ENCODE data around the gene MEGF9. TPM values are rescaled to one million over a fixed set of nuclear protein-coding genes. Genes with fewer than 3 reads are reported as not detected.

Gene MEGF9
- total RNA-seq, 1 donor from 2014 or later = 23.4 TPM

GRCh38 chr9:120571443-120572257, 142.6 kb downstream of the MEGF9 start:
- TF ChIP-seq CTCF (IDR thresholded peaks at IDR 0.05; ENCODE audit: unreplicated experiment) = no peak
- Mint-ChIP-seq H3K9me3 (ENCODE audit: low read depth) (no peaks in the 10 kb centered on the region), H3K27me3 (no peaks in the 10 kb centered on the region), H3K4me1 (ENCODE audit: low read depth) (peaks cover 9% of the 10 kb centered on the region), H3K36me3 (ENCODE audit: insufficient read depth) (peaks cover 16% of the 10 kb centered on the region), H3K27ac (peak overlapping the region; percentile 80), H3K4me3 (ENCODE audit: low read depth) (no peak overlapping the region)
- no peak for DNase-seq (ENCODE audit: low spot score, unreplicated experiment)

GRCh38 chr9:120570296-120570695, 144.0 kb downstream of the MEGF9 start:
- no peak for DNase-seq (ENCODE audit: low spot score, unreplicated experiment)
- peaks cover 9% of the 10 kb centered on the region for H3K4me1 Mint-ChIP-seq (ENCODE audit: low read depth)
- no peaks in the 10 kb centered on the region for H3K27me3 Mint-ChIP-seq
- no peaks in the 10 kb centered on the region for H3K9me3 Mint-ChIP-seq (ENCODE audit: low read depth)
- no peak overlapping the region for H3K4me3 Mint-ChIP-seq (ENCODE audit: low read depth)
- no peak overlapping the region for H3K27ac Mint-ChIP-seq
- H3K36me3 Mint-ChIP-seq (ENCODE audit: insufficient read depth) = peaks cover 19% of the 10 kb centered on the region
- no peak for TF ChIP-seq CTCF (IDR thresholded peaks at IDR 0.05; ENCODE audit: unreplicated experiment)

GRCh38 chr9:120569556-120569955, 144.7 kb downstream of the MEGF9 start:
- no peaks in the 10 kb centered on the region for H3K9me3 Mint-ChIP-seq (ENCODE audit: low read depth)
- H3K27ac Mint-ChIP-seq = no peak overlapping the region

GRCh38 chr9:120568816-120569215, 145.5 kb downstream of the MEGF9 start:
- no peak for DNase-seq (ENCODE audit: low spot score, unreplicated experiment)
- Mint-ChIP-seq H3K9me3 (ENCODE audit: low read depth) (no peaks in the 10 kb centered on the region), H3K27ac (no peak overlapping the region), H3K4me3 (ENCODE audit: low read depth) (no peak overlapping the region), H3K36me3 (ENCODE audit: insufficient read depth) (peaks cover 22% of the 10 kb centered on the region), H3K4me1 (ENCODE audit: low read depth) (peaks cover 5% of the 10 kb centered on the region), H3K27me3 (no peaks in the 10 kb centered on the region)
- no peak for TF ChIP-seq CTCF (IDR thresholded peaks at IDR 0.05; ENCODE audit: unreplicated experiment)

More at GRCh38 chr9:120569556-120569955, 144.7 kb downstream of the MEGF9 start:
- Mint-ChIP-seq H3K4me3 (ENCODE audit: low read depth) (no peak overlapping the region), H3K27me3 (no peaks in the 10 kb centered on the region), H3K36me3 (ENCODE audit: insufficient read depth) (peaks cover 22% of the 10 kb centered on the region), H3K4me1 (ENCODE audit: low read depth) (peaks cover 9% of the 10 kb centered on the region)
- no peak for DNase-seq (ENCODE audit: low spot score, unreplicated experiment)
- no peak for TF ChIP-seq CTCF (IDR thresholded peaks at IDR 0.05; ENCODE audit: unreplicated experiment)

GRCh38 chr9:120567874-120568273, 146.4 kb downstream of the MEGF9 start:
- Mint-ChIP-seq H3K36me3 (ENCODE audit: insufficient read depth) (peaks cover 26% of the 10 kb centered on the region), H3K4me3 (ENCODE audit: low read depth) (no peak overlapping the region), H3K27me3 (no peaks in the 10 kb centered on the region), H3K27ac (peak overlapping the region; percentile 59), H3K9me3 (ENCODE audit: low read depth) (no peaks in the 10 kb centered on the region), H3K4me1 (ENCODE audit: low read depth) (peaks cover 7% of the 10 kb centered on the region)
- no peak for TF ChIP-seq CTCF (IDR thresholded peaks at IDR 0.05; ENCODE audit: unreplicated experiment)
- no peak for DNase-seq (ENCODE audit: low spot score, unreplicated experiment)
